ENCODE results near the gene CABP5. TPM values are rescaled to one million over a fixed set of nuclear protein-coding genes. Genes with fewer than 3 reads are reported as not detected.

The CABP5 gene
- total and polyA plus RNA-seq, 10 of the 15 experiments (the other 5 are each of a cell fraction or from before 2014, with no cell fraction given) = not detected

DNA sequence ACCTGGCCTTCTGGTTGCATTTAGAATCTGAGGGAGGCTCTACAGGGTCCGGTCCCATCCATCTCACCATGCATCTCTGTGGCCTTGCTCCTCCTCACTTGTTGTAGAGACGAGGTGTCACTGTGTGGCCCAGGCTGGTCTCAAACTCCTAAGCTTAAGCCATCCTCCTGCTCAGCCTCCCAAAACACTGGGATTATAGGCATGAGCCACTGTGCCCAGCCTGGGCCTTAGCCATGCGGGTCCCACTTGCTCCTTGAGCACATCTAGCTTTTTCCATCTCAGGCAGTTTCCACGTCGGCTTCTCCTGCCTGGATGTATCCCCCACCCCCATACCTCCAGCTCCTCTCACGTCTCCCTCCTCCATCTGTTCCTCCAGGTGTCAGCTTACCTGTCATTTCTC lies 39.6 kb downstream of the CABP5 start:
- Histone ChIP-seq H3K4me3 (no peak overlapping the region), H3K4me1 (ENCODE audit: control insufficient read depth, insufficient read depth, low read length) (no peaks in the 10 kb centered on the region), H3K4me2 (ENCODE audit: control insufficient read depth, insufficient read depth) (no peak overlapping the region), H3K27me3 (replicated peaks in 1 of 2; ENCODE audit: control insufficient read depth in 2 of 2, insufficient read depth in 2 of 2, low read length in 1 of 2) (no peaks in the 10 kb centered on the region), H3K36me3 (ENCODE audit: control insufficient read depth in 2 of 2, insufficient read depth in 2 of 2, low read length in 1 of 2) (no peaks in the 10 kb centered on the region), H4K20me1 (ENCODE audit: control insufficient read depth, insufficient read depth) (no peaks in the 10 kb centered on the region), H3K9ac (ENCODE audit: control insufficient read depth, insufficient read depth, low read length) (no peak overlapping the region), H3K79me2 (ENCODE audit: control insufficient read depth, insufficient read depth, low read length) (no peaks in the 10 kb centered on the region), H3K27ac (ENCODE audit: control insufficient read depth, insufficient read depth) (no peak overlapping the region), H2AFZ (ENCODE audit: control insufficient read depth, low read depth, low read length) (no peak overlapping the region), H3K9me3 (replicated peaks; ENCODE audit: control insufficient read depth, insufficient read depth, low read length) (no peaks in the 10 kb centered on the region)
- WGBS (ENCODE audit: insufficient coverage, insufficient replicate concordance, low lambda C conversion rate, missing lambda C conversion rate) = 24% methylated on average over 6 of the region's 6 CpGs
- POLR2A ChIA-PET = no interaction called here
- no peak for DNase-seq (ENCODE audit: low read depth, low spot score)
- RAD21 ChIA-PET (ENCODE audit: unreplicated experiment) = no interaction called here
- no peak for ATAC-seq
- no peak for TF ChIP-seq CBFB (IDR thresholded peaks at IDR 0.05; ENCODE audit: low read depth)
- TF ChIP-seq GABPA (IDR thresholded peaks at IDR 0.05; ENCODE audit: low read depth) = no peak
- TF ChIP-seq FOS (IDR thresholded peaks at IDR 0.05; ENCODE audit: borderline replicate concordance, extremely low read depth, insufficient read length) = no peak
- no peak for TF ChIP-seq MTA2 (IDR thresholded peaks at IDR 0.05; ENCODE audit: low read depth)
- TF ChIP-seq POLR2AphosphoS5 (IDR thresholded peaks at IDR 0.05; ENCODE audit: low read length) = no peak
- TF ChIP-seq SRF (IDR thresholded peaks at IDR 0.05; ENCODE audit: low read depth in 2 of 2, low read length in 2 of 2) = no peak
- no peak for TF ChIP-seq RELA (IDR thresholded peaks at IDR 0.05; ENCODE audit: borderline replicate concordance, partially characterized antibody)
- TF ChIP-seq EZH2 (IDR thresholded peaks at IDR 0.05; ENCODE audit: borderline replicate concordance, control insufficient read depth, low read depth, low read length) = no peak
- TF ChIP-seq SP1 (IDR thresholded peaks at IDR 0.05; ENCODE audit: low read depth, low read length) = no peak
- TF ChIP-seq EP300 (IDR thresholded peaks at IDR 0.05; ENCODE audit: borderline replicate concordance in 1 of 2, control insufficient read depth in 1 of 2, low read depth in 2 of 2, low read length in 2 of 2) = no peak
- no peak for TF ChIP-seq IKZF2 (IDR thresholded peaks at IDR 0.05)
- TF ChIP-seq, protein P1, sequence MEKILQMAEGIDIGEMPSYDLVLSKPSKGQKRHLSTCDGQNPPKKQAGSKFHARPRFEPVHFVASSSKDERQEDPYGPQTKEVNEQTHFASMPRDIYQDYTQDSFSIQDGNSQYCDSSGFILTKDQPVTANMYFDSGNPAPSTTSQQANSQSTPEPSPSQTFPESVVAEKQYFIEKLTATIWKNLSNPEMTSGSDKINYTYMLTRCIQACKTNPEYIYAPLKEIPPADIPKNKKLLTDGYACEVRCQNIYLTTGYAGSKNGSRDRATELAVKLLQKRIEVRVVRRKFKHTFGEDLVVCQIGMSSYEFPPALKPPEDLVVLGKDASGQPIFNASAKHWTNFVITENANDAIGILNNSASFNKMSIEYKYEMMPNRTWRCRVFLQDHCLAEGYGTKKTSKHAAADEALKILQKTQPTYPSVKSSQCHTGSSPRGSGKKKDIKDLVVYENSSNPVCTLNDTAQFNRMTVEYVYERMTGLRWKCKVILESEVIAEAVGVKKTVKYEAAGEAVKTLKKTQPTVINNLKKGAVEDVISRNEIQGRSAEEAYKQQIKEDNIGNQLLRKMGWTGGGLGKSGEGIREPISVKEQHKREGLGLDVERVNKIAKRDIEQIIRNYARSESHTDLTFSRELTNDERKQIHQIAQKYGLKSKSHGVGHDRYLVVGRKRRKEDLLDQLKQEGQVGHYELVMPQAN (conservative IDR thresholded peaks at IDR 0.05) = no peak
- no peak for TF ChIP-seq IKZF1 (conservative IDR thresholded peaks at IDR 0.05)
- TF ChIP-seq GATAD2B (conservative IDR thresholded peaks at IDR 0.05; ENCODE audit: low read depth) = no peak
- TF ChIP-seq JUNB (IDR thresholded peaks at IDR 0.05) = no peak
- no peak for TF ChIP-seq ZSCAN29 (IDR thresholded peaks at IDR 0.05)
- no peak for TF ChIP-seq SMAD1 (IDR thresholded peaks at IDR 0.05; ENCODE audit: low read depth, partially characterized antibody)
- TF ChIP-seq, protein P2, sequence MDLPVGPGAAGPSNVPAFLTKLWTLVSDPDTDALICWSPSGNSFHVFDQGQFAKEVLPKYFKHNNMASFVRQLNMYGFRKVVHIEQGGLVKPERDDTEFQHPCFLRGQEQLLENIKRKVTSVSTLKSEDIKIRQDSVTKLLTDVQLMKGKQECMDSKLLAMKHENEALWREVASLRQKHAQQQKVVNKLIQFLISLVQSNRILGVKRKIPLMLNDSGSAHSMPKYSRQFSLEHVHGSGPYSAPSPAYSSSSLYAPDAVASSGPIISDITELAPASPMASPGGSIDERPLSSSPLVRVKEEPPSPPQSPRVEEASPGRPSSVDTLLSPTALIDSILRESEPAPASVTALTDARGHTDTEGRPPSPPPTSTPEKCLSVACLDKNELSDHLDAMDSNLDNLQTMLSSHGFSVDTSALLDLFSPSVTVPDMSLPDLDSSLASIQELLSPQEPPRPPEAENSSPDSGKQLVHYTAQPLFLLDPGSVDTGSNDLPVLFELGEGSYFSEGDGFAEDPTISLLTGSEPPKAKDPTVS (IDR thresholded peaks at IDR 0.05; ENCODE audit: low read depth, low read length) = no peak
- no peak for TF ChIP-seq NFYB (IDR thresholded peaks at IDR 0.05; ENCODE audit: insufficient read depth, low read depth, low read length)
- BruUV-seq (replicated peaks) = no TSS peak
- intact Hi-C loops (cut with micrococcal nuclease; ENCODE audit: unreplicated experiment) (no loop called here), in situ Hi-C loops (cut with MboI) (no loop called here)
- CTCF ChIA-PET = no interaction called here
- SMC1A ChIA-PET (ENCODE audit: uncharacterized antibody, unreplicated experiment) = no interaction called here
- no peak for FAIRE-seq

Data from GM12878 (cell line).